Right forelimb (tissue), 1 donor: ENCODE measurements around the gene DUSP16.
A peak's percentile ranks its signal among the peaks of the same experiment; 100 is the strongest.
"Not testable (repeated sequence)": the region's sequence is repeated elsewhere in the genome, so short reads cannot be mapped to it uniquely, and the experiment has no call there.

Source experiments
- DNase-seq: peaks from one replicate; pipeline ENCODE4 v3.0.0-alpha.2; 2018

Gene DUSP16

GRCh38 chr12:12488296-12488695 lies 74.4 kb downstream of the DUSP16 start:
- DNase-seq: no peak

GRCh38 chr12:12487490-12487889 lies 75.2 kb downstream of the DUSP16 start:
- DNase-seq: no peak

- DNase-seq: no peak
Observed at GRCh38 chr12:12486661-12487240, 75.9 kb downstream of the DUSP16 start.

GRCh38 chr12:12483438-12483837 lies 79.2 kb downstream of the DUSP16 start:
- no peak for DNase-seq

- no peak for DNase-seq
Observed at GRCh38 chr12:12482959-12483358, 79.7 kb downstream of the DUSP16 start.

GRCh38 chr12:12482150-12482761 lies 80.4 kb downstream of the DUSP16 start:
- no peak for DNase-seq

GRCh38 chr12:12481631-12482030 lies 81.0 kb downstream of the DUSP16 start:
- DNase-seq: no peak

- DNase-seq: no peak
Observed at GRCh38 chr12:12480074-12480473, 82.6 kb downstream of the DUSP16 start.

- DNase-seq: no peak
Observed at GRCh38 chr12:12477532-12477890, 85.2 kb downstream of the DUSP16 start.

GRCh38 chr12:12476857-12477531 lies 85.7 kb downstream of the DUSP16 start:
- DNase-seq: peak; percentile 65

- no peak for DNase-seq
Observed at GRCh38 chr12:12474931-12475795, 87.5 kb downstream of the DUSP16 start.

- DNase-seq: no peak
Observed at GRCh38 chr12:12474471-12474928, 88.2 kb downstream of the DUSP16 start.

- no peak for DNase-seq
Observed at GRCh38 chr12:12473223-12473622, 89.4 kb downstream of the DUSP16 start.

- DNase-seq: not testable (repeated sequence)
Observed at GRCh38 chr12:12471982-12472961, 90.4 kb downstream of the DUSP16 start.

- DNase-seq: no peak
Observed at GRCh38 chr12:12470751-12471306, 91.8 kb downstream of the DUSP16 start.

- DNase-seq: no peak
Observed at GRCh38 chr12:12469386-12469785, 93.3 kb downstream of the DUSP16 start.

- DNase-seq: no peak
Observed at GRCh38 chr12:12468575-12468974, 94.1 kb downstream of the DUSP16 start.

- no peak for DNase-seq
Observed at GRCh38 chr12:12467688-12468261, 94.9 kb downstream of the DUSP16 start.

- DNase-seq: no peak
Observed at GRCh38 chr12:12467264-12467663, 95.4 kb downstream of the DUSP16 start.

GRCh38 chr12:12466157-12466556 lies 96.5 kb downstream of the DUSP16 start:
- DNase-seq: no peak

- DNase-seq: no peak
Observed at GRCh38 chr12:12465522-12465921, 97.1 kb downstream of the DUSP16 start.
